Kidney epithelial cell (primary cell): ENCODE data around the gene FBLN5. TPM values are rescaled to one million over a fixed set of nuclear protein-coding genes. Genes with fewer than 3 reads are reported as not detected.

Experiments
- DNase-seq: peaks from one replicate; pipeline ENCODE4 v3.0.0-alpha.2; 2010; ENCODE audit warnings: low read depth
- H3K27me3 ChIP-seq: 2 replicates; pipeline ENCODE4 v1.6.0; 2011; ENCODE audit warnings: low read length; ENCODE audit not compliant: control insufficient read depth, insufficient read depth
- H3K36me3 ChIP-seq: 2 replicates; pipeline ENCODE4 v1.5.1; 2011; ENCODE audit warnings: low read length; ENCODE audit not compliant: control insufficient read depth, insufficient read depth
- H3K4me3 ChIP-seq: 2 replicates; pipeline ENCODE4 v1.5.1; 2011; ENCODE audit warnings: low read depth, mild to moderate bottlenecking, control low read depth, low read length
- total RNA-seq: library from RNA; depleted of rRNA; stranded (reverse); fragments of >200 nt; gene quantifications from 2 replicates; pipeline ENCODE4 v1.2.3, GENCODE V29; 2015
- TF ChIP-seq, protein P1 (sequence below): IDR thresholded peaks from 2 replicates; pipeline ENCODE4 v1.5.1; 2011; ENCODE audit warnings: mild to moderate bottlenecking, moderate library complexity, low read length, control low read depth, inconsistent platforms; ENCODE audit not compliant: insufficient read depth, poor library complexity, severe bottlenecking

Gene FBLN5
- total RNA-seq, 1 donor from 2014 or later, result 4.8 TPM

DNA sequence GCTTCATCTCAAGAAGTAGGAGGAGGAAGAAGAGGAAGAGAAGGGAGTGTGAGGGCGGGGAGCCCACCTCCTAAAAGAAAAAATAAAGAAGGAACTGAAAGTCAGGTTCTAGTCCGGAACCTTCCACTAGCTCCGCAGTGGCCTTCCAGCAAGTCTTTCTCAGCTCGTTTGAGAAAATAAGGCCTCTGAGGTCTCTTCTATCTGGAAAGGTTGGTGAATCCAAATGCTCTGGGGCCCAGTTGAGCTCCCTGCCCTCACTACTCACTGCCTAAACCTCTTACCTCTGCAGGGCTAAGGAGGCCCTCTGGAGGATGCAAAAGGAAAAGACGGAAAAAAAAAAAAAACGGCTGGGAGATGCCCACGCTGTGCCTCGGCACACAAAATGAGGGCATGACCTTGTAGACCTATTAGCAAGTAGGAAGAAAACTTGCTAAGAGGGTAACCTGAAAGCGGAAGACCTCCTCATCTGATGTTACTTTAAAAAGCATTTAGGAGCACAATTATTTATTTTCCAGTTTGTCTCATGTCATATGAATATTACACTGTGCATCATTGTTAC is 35.9 kb downstream of the FBLN5 start:
- DNase-seq, result no peak
- Histone ChIP-seq H3K4me3 (no peak overlapping the region), H3K36me3 (no peaks in the 10 kb centered on the region), H3K27me3 (no peaks in the 10 kb centered on the region)
- TF ChIP-seq, protein P1, sequence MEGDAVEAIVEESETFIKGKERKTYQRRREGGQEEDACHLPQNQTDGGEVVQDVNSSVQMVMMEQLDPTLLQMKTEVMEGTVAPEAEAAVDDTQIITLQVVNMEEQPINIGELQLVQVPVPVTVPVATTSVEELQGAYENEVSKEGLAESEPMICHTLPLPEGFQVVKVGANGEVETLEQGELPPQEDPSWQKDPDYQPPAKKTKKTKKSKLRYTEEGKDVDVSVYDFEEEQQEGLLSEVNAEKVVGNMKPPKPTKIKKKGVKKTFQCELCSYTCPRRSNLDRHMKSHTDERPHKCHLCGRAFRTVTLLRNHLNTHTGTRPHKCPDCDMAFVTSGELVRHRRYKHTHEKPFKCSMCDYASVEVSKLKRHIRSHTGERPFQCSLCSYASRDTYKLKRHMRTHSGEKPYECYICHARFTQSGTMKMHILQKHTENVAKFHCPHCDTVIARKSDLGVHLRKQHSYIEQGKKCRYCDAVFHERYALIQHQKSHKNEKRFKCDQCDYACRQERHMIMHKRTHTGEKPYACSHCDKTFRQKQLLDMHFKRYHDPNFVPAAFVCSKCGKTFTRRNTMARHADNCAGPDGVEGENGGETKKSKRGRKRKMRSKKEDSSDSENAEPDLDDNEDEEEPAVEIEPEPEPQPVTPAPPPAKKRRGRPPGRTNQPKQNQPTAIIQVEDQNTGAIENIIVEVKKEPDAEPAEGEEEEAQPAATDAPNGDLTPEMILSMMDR, result peak; percentile 64

DNA sequence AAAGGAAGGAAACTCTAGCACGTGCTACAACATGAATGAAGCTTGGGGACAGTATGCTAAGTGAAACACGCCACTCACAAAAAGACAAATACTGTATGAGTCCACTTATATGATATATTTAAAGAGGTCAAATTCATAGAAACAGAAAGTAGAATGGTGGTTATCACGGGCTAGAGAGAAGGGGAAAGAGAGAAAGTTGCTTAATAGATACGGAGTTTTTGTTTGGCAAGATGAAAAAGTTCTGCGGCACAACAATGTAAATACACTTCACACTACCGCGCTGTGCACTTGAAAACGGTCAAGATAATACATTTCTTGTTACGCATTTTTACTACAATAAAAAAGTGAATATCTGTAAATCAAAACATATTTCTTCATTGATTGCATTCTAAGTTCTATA is 37.3 kb downstream of the FBLN5 start:
- no peak for DNase-seq
- no peak overlapping the region for H3K4me3 ChIP-seq
- TF ChIP-seq, protein P1, result no peak
- H3K27me3 ChIP-seq, result no peaks in the 10 kb centered on the region
- no peaks in the 10 kb centered on the region for H3K36me3 ChIP-seq

DNA sequence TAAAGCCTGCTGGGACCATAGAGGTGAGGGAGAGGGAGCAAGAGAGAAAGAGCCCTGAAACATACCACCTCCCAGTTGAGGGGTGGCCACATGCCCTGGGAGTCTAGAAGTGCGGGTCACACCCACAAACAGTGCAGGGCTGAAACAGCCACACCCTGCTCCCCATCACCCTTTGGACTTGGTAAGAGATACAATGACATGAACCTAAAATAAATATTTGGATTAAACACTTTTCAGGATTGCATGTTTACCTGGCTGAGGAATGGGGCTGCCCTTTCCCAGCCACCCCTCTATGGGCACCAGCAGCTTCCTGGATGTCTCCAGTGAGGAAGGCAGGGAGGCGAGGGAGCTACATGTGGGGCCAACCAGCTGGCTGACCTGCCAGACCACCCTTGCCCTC is 41.1 kb downstream of the FBLN5 start:
- TF ChIP-seq, protein P1, result no peak
- Histone ChIP-seq H3K4me3 (no peak overlapping the region), H3K36me3 (no peaks in the 10 kb centered on the region), H3K27me3 (no peaks in the 10 kb centered on the region)
- no peak for DNase-seq

DNA sequence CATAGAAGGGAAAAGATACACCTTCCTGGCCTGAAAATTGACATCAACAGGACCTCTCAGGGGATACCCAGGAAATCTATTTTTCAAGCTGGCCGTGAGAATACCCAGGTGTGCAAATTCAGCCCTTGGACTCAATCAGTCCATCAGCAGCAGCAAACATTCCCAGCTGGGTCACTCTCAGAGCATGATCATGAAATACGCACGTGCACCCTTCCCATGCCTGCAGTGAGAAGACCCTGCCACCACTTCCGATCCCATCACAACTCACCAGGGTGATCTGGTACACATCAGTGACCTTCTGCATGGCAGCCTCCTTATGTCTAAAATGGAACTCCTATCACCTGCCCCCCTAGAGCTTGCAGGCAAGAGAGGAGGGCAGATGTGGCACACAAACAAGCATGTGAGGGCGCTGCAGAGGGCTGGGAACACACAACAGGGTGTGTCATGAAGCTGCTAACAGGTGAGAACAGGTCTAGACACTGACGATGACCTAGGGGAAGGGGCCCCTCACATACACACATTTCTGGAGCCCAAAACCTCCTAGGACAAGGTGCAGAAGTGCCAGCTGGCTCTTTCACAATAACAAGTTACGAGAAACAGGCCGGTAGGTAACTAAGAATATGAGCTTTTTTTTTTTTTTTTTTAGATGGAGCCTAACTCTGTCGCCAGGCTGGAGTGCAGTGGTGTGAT is 42.4 kb downstream of the FBLN5 start:
- DNase-seq, result no peak
- TF ChIP-seq, protein P1, result no peak
- no peak overlapping the region for H3K4me3 ChIP-seq
- H3K27me3 ChIP-seq, result no peaks in the 10 kb centered on the region
- no peaks in the 10 kb centered on the region for H3K36me3 ChIP-seq

DNA sequence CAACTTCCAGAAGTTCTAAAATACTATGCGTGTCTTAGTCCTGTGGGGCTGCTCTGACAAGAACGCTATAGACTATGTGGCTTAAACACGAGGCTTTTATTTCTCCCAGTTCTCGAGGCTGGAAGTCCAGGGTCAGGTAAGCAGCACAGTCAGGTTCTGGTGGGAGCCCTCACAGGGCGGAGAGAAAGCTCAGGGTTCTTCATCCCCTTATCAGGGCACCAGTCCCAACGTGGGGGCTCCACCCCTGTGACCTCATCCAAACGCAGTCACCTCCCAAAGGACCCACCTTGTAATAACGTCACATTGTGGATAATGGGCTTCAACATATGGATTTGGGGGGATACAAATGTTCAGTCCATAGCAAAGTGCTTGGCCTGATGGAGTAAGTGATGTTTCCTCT is 43.0 kb downstream of the FBLN5 start:
- no peak overlapping the region for H3K4me3 ChIP-seq
- no peaks in the 10 kb centered on the region for H3K27me3 ChIP-seq
- no peaks in the 10 kb centered on the region for H3K36me3 ChIP-seq
- no peak for DNase-seq
- TF ChIP-seq, protein P1, result no peak

DNA sequence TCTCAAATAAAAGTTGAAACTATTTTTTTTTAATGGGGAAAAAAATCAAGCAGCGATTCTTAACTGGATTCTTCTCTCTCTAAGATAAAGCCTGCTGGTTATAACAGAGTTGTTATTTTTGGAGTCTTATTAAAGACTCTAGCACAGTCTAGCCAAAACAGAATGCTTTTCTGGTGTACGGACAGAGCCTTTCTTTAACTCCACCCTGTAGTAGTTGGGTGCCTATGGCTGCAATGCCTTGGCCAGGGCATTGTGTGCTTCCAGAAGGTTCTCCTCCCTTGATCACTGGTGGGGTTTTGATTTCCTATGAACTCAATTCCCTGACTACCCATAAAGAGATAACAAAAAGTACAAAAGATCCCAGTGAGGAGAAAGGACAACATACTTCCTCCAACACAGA is 44.4 kb downstream of the FBLN5 start:
- no peak for DNase-seq
- TF ChIP-seq, protein P1, result no peak
- Histone ChIP-seq H3K36me3 (no peaks in the 10 kb centered on the region), H3K27me3 (no peaks in the 10 kb centered on the region), H3K4me3 (no peak overlapping the region)
